Erythroblast (primary cell): Measurements from ENCODE around the gene CTIF.

Experiments
- DNase-seq, 2 experiments: peaks; one replicate each; lab custom pipeline; 2025; lab: John Stamatoyannopoulos, UW
- GATA1 ChIP-seq: IDR thresholded peaks from 2 replicates; pipeline ENCODE4 v1.6.1; 2011; ENCODE audit warnings: low read depth, mild to moderate bottlenecking, control low read depth, low read length, moderate library complexity
- POLR2A ChIP-seq: IDR thresholded peaks from 2 replicates; pipeline ENCODE4 v1.6.1; 2011; ENCODE audit warnings: mild to moderate bottlenecking, low read length

The CTIF gene

GRCh38 chr18:48842259-48843061 lies 303.6 kb downstream of the CTIF start:
- DNase-seq, result no peak
- TF ChIP-seq GATA1 (no peak), POLR2A (no peak)

GRCh38 chr18:48843162-48843561 lies 304.3 kb downstream of the CTIF start:
- TF ChIP-seq POLR2A (no peak), GATA1 (no peak)
- DNase-seq, result no peak

DNA sequence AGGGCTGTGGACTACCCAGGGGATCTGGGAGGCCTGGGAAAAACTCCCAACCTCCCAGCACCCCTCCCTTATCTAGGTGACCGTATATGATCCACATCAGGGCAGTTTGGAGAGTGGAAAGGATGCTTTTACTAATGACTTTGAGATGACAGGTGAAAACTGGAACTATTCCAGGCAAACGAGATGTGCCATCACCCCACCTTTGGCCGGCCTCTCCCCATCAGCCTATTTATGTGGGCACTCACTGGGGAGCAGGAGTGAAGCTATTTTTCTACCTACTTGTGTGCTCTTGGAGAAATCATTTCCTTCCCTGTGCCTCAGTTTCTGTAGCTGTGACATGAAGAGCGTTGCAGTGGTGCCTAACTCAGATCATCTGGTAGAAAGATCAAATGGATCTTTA lies 304.8 kb downstream of the CTIF start:
- DNase-seq, result no peak
- TF ChIP-seq GATA1, result no peak
- TF ChIP-seq POLR2A, result no peak

DNA sequence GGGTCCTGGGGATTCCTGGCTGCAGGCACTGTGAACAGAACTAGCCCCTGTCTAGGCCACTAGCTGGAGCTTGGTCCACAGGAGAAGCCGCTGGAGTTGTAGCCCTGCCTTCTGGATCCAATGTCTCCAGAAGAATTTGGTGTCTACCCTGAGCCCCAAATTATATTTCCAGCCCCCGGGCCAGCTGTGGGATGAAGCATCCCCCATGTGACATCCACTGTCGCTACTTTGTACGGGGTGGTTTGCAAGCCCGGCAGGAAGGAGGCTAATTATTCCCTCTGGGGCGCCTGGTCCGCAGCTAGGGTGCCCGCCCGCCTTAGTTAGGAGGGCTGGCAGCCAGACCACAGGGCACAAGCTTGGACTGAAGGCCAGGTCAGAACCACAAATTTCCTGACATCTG lies 305.4 kb downstream of the CTIF start:
- no peak for DNase-seq
- TF ChIP-seq GATA1, result no peak
- no peak for TF ChIP-seq POLR2A

GRCh38 chr18:48845174-48845573 lies 306.3 kb downstream of the CTIF start:
- no peak for DNase-seq
- TF ChIP-seq GATA1, result no peak
- TF ChIP-seq POLR2A, result no peak

- DNase-seq, result no peak
- TF ChIP-seq POLR2A, result no peak
- TF ChIP-seq GATA1, result no peak
These were observed 307.6 kb downstream of the CTIF start for GRCh38 chr18:48846423-48846932.

- no peak for DNase-seq
- TF ChIP-seq GATA1, result no peak
- no peak for TF ChIP-seq POLR2A
These were observed 309.1 kb downstream of the CTIF start for GRCh38 chr18:48847807-48848486.

DNA sequence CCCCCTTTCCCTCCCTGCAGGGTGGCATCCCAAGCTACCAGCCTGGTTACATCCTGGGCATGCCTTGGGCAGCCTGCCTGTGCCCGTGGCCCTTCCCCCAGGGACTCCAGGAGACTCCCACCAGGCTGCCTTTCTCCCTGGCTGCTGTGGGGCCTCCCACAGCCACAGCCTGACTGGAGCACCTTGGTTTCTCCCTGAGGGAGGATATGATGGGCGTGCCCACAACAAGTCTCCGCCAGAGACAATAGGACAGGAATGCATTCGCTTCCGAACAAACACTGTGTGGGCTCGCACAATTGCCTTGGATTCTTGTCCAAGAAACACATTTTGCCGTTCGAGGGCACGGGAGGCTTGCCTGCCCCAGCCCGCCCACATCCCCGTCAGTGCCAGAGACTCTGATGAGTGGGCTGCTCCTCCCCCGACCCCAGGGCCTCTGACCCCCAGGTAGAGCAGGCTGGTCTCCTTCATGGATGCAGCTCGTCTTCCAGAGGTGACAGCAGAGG lies 309.9 kb downstream of the CTIF start:
- no peak for TF ChIP-seq GATA1

GRCh38 chr18:48850822-48851598 lies 312.2 kb downstream of the CTIF start:
- no peak for DNase-seq
- TF ChIP-seq POLR2A (no peak), GATA1 (no peak)

More for the DNA sequence above, 309.9 kb downstream of the CTIF start:
- DNase-seq, result no peak

DNA sequence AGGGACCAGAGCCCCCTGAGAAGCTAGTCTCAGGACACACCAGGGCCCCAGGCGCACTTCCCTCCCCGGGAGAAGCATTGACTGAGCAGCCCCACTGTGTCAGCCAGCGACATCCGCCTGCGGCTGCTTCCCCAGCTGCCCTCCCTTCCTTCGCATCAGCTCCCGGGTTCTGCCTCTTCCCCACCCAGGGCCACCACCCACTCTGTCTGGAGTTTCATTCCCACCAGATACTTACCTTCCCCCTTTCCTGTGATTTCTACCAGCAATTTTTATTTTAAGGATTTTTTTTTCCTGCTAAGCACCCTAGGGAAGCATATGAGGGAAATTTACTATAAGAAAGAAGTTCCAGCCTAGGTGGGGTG lies 312.7 kb downstream of the CTIF start:
- TF ChIP-seq POLR2A (no peak), GATA1 (no peak)
- DNase-seq, result no peak

GRCh38 chr18:48852292-48852691 lies 313.5 kb downstream of the CTIF start:
- TF ChIP-seq POLR2A (no peak), GATA1 (no peak)
- no peak for DNase-seq

DNA sequence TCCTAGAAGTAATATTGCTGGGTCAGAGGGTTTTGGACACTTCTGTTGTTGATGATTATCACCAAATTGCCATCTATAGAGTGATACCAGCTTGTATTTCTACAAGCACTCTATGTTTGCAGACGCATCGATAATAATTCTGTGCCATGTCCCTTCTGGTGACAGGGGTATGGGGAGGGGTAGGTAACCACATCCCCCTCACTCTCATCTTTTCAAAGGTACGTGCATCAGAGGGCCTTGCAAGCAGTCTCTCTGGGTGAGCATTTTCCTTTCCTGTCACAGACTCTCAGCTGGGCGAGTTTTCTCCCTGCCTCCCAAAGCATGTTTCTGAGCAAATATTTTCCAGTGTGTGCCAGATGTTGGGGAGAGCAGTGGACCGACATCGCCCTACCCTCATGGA lies 314.0 kb downstream of the CTIF start:
- TF ChIP-seq POLR2A, result no peak
- no peak for TF ChIP-seq GATA1
- DNase-seq, result no peak

DNA sequence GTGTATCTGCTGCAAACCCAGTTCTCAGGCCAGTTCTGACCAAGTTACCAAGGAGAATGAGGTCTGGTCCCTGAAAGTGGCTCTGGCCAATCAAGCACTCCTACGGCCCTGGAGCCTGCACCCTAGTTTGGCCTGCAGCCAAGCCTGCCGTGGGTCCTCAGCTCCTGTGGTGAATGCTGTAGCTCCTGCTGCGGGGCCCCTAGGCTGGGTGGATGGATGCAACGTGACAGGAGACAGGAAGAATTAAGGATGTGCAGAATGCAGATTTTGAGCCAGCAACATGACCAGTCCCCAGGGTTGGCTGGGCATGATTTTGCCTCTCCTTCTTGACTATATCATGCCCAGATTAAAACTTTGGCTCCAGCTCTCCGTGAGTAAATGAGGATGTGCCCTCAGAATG lies 314.8 kb downstream of the CTIF start:
- TF ChIP-seq POLR2A (no peak), GATA1 (no peak)
- no peak for DNase-seq

DNA sequence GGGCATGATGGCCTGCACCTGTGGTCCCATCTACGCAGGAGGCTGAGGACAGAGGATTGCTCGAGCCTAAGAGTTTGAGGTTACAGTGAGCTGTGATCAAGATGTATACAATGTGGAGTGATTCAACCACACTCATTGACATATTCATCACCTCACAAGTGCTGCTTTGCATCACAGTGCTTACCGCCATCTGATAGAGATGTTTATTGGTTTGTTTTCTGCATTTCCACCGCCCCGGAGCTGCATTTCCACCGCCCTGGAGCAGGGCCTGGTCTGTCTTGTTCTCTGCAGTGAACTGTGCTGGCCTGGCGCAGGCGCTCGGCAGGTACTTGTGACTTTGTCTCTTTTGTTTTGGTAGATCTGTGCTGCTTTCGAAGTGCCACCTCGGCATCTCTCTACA lies 315.9 kb downstream of the CTIF start:
- TF ChIP-seq GATA1 (no peak), POLR2A (no peak)
- DNase-seq, result no peak
